Vagina (tissue), 2 donors: ENCODE data around the gene MED13L.

ENCODE experiments used
- POLR2A ChIP-seq, 2 donors: fragments of 450-650 bp; IDR thresholded peaks; one replicate each; pipeline ENCODE4 v1.6.1; 2017; ENCODE audit warnings: antibody characterized with exemption in 2 of 2, mild to moderate bottlenecking in 2 of 2, moderate library complexity in 2 of 2
- POLR2AphosphoS5 ChIP-seq, 2 donors: sonication (generic); formaldehyde crosslinking; IDR thresholded peaks; one replicate each; pipeline ENCODE4 v1.9.0; 2017; ENCODE audit warnings: antibody characterized with exemption in 2 of 2, mild to moderate bottlenecking in 2 of 2, low read depth in 1 of 2; ENCODE audit not compliant: insufficient read depth in 1 of 2
- TF ChIP-seq, protein P1 (sequence below), 3 experiments: fragments of 450-650 bp in 2 of 3; fragments of 200-600 bp in 1 of 3; sonication (generic) in 1 of 3; IDR thresholded peaks; one replicate each; pipeline ENCODE4 v1.5.1; 2017 to 2019; ENCODE audit warnings: antibody characterized with exemption in 3 of 3, mild to moderate bottlenecking in 2 of 3, moderate library complexity in 2 of 3

DNA sequence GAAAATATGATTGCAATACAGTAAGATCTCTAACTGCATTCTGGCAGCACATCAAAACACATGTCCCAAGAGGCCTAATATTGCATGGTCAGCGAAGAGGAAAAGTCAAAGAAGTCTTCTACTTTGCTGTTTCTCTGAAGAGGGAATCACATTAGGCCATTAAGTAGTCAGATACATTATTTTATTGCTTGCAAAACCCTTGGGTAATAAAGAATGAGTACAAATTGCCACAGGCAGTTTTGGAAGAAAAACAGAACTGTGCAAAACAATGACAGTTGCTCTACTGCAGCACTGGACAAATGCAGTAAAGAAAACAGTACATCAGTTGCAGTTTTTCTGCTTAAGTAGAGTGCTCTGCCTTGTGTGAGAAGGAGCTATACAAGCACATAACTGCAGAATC, 211.9 kb downstream of the MED13L start:
- TF ChIP-seq, protein P1, sequence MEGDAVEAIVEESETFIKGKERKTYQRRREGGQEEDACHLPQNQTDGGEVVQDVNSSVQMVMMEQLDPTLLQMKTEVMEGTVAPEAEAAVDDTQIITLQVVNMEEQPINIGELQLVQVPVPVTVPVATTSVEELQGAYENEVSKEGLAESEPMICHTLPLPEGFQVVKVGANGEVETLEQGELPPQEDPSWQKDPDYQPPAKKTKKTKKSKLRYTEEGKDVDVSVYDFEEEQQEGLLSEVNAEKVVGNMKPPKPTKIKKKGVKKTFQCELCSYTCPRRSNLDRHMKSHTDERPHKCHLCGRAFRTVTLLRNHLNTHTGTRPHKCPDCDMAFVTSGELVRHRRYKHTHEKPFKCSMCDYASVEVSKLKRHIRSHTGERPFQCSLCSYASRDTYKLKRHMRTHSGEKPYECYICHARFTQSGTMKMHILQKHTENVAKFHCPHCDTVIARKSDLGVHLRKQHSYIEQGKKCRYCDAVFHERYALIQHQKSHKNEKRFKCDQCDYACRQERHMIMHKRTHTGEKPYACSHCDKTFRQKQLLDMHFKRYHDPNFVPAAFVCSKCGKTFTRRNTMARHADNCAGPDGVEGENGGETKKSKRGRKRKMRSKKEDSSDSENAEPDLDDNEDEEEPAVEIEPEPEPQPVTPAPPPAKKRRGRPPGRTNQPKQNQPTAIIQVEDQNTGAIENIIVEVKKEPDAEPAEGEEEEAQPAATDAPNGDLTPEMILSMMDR (IDR thresholded peaks at IDR 0.05) = no peak
- TF ChIP-seq POLR2AphosphoS5 (IDR thresholded peaks at IDR 0.05; ENCODE audit: insufficient read depth in 1 of 2, low read depth in 1 of 2) (no peak), POLR2A (IDR thresholded peaks at IDR 0.05) (no peak)
